Right lobe of liver (tissue), 4 donors: ENCODE measurements around the gene CYP39A1.

ENCODE experiments used
- CTCF ChIP-seq, 4 donors: fragments of 200-600 bp in 3 of 4; fragments of 450-650 bp in 1 of 4; IDR thresholded peaks; one replicate each; pipeline versions ENCODE4 v1.5.1 to v1.8.0; 2016 to 2022; ENCODE audit warnings: antibody characterized with exemption in 4 of 4, mild to moderate bottlenecking in 2 of 4
- POLR2A ChIP-seq: fragments of 450-650 bp; IDR thresholded peaks from one replicate; pipeline ENCODE4 v1.6.1; 2017; ENCODE audit warnings: antibody characterized with exemption, mild to moderate bottlenecking
- donor health status: DM: no; HTN: no; CAD: no.
- donor health status: DM: no; HTN: no; CAD: no.
- donor health status: DM: no; HTN: yes; CAD: no.

GRCh38 chr6:46648869-46649492, 3.6 kb downstream of the CYP39A1 start:
- no peak for TF ChIP-seq CTCF (IDR thresholded peaks at IDR 0.05)
- no peak for TF ChIP-seq POLR2A
